ENCODE results near the gene MYO1D. TPM values are rescaled to one million over a fixed set of nuclear protein-coding genes. Genes with fewer than 3 reads are reported as not detected.
"Not testable (repeated sequence)": the region's sequence is repeated elsewhere in the genome, so short reads cannot be mapped to it uniquely, and the experiment has no call there.

The MYO1D gene
- total RNA-seq, 1 donor from 2014 or later = 38.9 TPM

GRCh38 chr17:32451879-32452278 lies 425.0 kb downstream of the MYO1D start:
- no peak for DNase-seq

DNA sequence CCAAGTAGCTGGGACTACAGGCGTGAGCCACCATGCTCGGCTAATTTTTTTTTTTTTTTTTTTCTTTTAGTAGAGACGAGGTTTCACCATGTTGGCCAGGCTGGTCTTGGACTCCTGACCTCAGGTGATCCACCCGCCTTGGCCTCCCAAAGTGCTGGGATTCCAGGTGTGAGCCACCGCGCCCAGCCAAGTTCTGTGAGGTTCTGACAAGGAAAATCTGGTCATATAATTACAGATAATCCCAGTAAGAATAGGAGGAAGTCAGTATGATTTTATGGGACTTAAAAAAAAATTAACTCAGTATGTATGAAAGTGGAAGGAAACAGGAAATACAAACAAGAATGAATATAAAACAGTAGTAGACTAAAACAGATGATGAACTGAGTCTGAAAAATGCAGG lies 426.5 kb downstream of the MYO1D start:
- DNase-seq = not testable (repeated sequence)

- DNase-seq = no peak
Measured at GRCh38 chr17:32449963-32450362, 427.0 kb downstream of the MYO1D start.

DNA sequence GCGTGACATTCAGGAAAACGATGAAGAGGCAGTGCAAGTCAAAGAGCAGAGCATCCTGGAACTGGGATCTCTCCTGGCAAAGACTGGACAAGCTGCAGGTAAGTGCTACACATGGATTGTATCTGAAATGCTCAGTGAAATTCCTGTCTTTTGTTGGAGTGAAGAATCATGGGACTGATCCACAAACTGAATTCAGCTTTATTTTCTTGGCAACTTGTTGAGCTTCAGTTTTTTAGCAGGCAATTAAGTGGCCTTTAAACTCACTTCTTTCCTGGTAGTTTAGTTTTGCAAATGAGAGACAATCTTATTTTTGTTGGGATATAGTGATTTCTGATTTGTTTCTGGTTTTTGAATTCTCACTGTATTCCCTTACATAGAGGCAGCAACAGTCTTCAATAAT lies 430.0 kb downstream of the MYO1D start:
- no peak for DNase-seq

- no peak for DNase-seq
Measured at GRCh38 chr17:32445971-32446370, 431.0 kb downstream of the MYO1D start.

GRCh38 chr17:32445497-32445896 lies 431.4 kb downstream of the MYO1D start:
- no peak for DNase-seq

DNA sequence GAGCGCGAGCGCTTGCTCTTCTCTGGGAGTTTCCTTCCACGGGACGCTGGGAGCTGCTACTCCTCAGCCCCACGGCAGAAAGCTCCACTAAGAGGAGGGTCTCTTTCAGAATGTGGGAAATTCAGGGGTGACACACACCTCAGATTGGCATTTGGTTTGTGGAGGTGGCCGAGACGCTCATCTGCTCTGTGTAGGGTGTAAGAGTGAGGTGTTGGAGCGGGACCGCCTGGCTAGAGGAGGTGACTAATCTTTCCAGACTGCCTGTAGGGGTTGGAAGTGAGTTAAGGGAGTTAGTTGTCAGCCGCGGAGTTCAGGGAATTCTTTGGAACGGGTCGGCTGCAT lies 431.9 kb downstream of the MYO1D start:
- no peak for DNase-seq

- peak; percentile 92 for DNase-seq
Measured at GRCh38 chr17:32444301-32445073, 432.4 kb downstream of the MYO1D start, which contains the start of gene PSMD11. Gene PSMD11, plus strand, starts transcription at chr17:32444510. Its CDS starts 14 bp downstream, at chr17:32444524.

- no peak for DNase-seq
Measured at GRCh38 chr17:32443827-32444300, 433.1 kb downstream of the MYO1D start.

Small RNA genes within 50 kb of the gene (small RNA-seq; reads per million reads assigned to genes)
- gene RF00019 (ENCODE audit: low replicate concordance) = not detected

Other genes starting within 250 kb of the MYO1D start
- gene TMEM98, start 51.0 kb upstream of the MYO1D start, total RNA-seq = 71.0 TPM
- not detected for gene SPACA3, start 114.7 kb upstream of the MYO1D start, total RNA-seq